Choroid plexus epithelial cell (primary cell): Measurements from ENCODE around the gene TMOD1.

Experiments
- DNase-seq: peaks from one replicate; pipeline ENCODE4 v3.0.0-alpha.2; 2010; ENCODE audit warnings: low read depth
- H3K4me3 ChIP-seq: 2 replicates; pipeline ENCODE4 v1.5.1; 2011; ENCODE audit warnings: low read depth, mild to moderate bottlenecking, control low read depth, low read length, moderate library complexity
- CTCF ChIP-seq: conservative IDR thresholded peaks from 2 replicates; pipeline ENCODE4 v1.5.1; 2011; ENCODE audit warnings: low read depth, mild to moderate bottlenecking, control low read depth, inconsistent platforms, low read length, moderate library complexity

The TMOD1 gene

DNA sequence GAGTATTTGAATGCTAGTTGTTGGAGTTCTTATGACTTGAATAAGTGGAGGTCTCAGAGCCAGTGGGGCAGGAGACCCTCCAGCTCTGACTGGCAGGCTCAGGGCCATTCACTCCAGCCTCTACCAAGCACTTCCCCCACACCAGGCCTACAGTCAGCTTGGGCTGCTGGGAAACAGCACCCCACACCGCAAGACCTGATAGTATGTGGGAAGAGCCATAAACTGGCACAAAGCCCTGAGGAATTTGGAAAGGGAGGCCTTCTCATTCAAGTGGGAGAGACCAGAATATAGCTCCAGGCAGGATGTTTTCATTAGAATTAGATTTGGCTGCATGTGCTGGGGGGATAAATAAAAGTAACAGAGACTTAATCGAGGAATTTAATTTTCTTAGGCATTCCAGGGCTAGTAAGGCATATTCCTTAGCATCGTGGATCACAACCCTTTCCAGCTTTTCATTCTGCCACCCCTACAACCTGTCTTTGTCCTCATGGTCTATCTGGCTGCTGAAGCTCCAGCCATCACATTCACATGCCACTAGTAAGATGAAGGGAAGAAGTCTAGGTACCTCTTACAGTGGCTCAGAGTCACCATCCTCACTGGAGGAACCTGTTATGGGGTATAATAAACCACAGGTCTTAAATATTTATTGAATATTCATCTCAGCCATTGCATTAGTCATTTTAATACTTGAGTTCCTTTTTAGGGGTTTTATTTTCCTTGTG is 47.5 kb downstream of the TMOD1 start:
- TF ChIP-seq CTCF: no peak
- no peak overlapping the region for H3K4me3 ChIP-seq
- no peak for DNase-seq

GRCh38 chr9:97550386-97550785 is 48.9 kb downstream of the TMOD1 start:
- TF ChIP-seq CTCF: no peak
- no peak overlapping the region for H3K4me3 ChIP-seq
- DNase-seq: no peak

- no peak for TF ChIP-seq CTCF
- no peak overlapping the region for H3K4me3 ChIP-seq
- no peak for DNase-seq
Observed at GRCh38 chr9:97551308-97551707, 49.8 kb downstream of the TMOD1 start.

GRCh38 chr9:97553141-97553540 is 51.7 kb downstream of the TMOD1 start:
- TF ChIP-seq CTCF: no peak
- DNase-seq: no peak
- no peak overlapping the region for H3K4me3 ChIP-seq

GRCh38 chr9:97553841-97554240 is 52.4 kb downstream of the TMOD1 start:
- TF ChIP-seq CTCF: no peak
- no peak overlapping the region for H3K4me3 ChIP-seq
- DNase-seq: no peak

- TF ChIP-seq CTCF: no peak
- DNase-seq: no peak
- H3K4me3 ChIP-seq: no peak overlapping the region
Observed at GRCh38 chr9:97554566-97555075, 53.2 kb downstream of the TMOD1 start.

GRCh38 chr9:97555164-97555563 is 53.7 kb downstream of the TMOD1 start:
- peak; percentile 35 for DNase-seq
- TF ChIP-seq CTCF: no peak
- H3K4me3 ChIP-seq: no peak overlapping the region
